ENCODE results near the gene CAPN10. TPM values are rescaled to one million over a fixed set of nuclear protein-coding genes. Genes with fewer than 3 reads are reported as not detected.
"Not testable (repeated sequence)": the region's sequence is repeated elsewhere in the genome, so short reads cannot be mapped to it uniquely, and the experiment has no call there.

The CAPN10 gene
- polyA plus RNA-seq, 2 of the 4 experiments (the other 2 are of a cell fraction) = 8.4 to 15.8 TPM

DNA sequence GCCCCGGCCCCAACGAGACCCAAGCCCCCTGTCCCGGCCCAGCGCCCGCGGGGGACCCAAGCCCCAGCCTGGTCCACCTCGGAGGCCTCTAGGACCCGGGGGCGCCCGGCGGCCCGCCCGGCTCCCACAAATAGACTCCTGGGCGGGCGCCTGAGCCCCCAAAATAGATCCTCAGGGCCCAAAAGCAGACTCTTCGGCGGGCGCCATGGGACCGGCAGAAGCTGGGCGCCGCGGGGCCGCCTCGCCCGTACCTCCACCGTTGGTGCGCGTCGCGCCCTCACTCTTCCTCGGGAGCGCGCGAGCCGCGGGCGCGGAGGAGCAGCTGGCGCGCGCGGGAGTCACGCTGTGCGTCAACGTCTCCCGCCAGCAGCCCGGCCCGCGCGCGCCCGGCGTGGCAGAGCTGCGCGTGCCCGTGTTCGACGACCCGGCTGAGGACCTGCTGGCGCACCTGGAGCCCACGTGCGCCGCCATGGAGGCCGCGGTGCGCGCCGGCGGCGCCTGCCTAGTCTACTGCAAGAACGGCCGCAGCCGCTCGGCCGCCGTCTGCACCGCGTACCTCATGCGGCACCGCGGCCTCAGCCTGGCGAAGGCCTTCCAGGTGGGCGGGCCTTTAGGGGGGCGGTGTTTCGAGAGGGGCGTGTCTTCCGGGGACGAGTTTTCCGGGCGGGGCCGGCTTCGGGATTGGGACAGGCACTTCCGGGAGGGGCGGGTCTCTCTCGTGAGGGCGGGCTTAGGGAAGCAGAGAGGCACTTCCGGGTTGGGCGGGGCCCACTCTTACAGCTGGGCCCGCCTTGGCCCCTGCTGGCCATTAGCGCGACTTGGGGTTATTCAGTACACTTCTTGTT, 25.8 kb upstream of the CAPN10 start (continued):
- TF ChIP-seq RAD21 (conservative IDR thresholded peaks at IDR 0.05 in 1 of 2, IDR thresholded peaks at IDR 0.05 in 1 of 2) = no peak

DNA sequence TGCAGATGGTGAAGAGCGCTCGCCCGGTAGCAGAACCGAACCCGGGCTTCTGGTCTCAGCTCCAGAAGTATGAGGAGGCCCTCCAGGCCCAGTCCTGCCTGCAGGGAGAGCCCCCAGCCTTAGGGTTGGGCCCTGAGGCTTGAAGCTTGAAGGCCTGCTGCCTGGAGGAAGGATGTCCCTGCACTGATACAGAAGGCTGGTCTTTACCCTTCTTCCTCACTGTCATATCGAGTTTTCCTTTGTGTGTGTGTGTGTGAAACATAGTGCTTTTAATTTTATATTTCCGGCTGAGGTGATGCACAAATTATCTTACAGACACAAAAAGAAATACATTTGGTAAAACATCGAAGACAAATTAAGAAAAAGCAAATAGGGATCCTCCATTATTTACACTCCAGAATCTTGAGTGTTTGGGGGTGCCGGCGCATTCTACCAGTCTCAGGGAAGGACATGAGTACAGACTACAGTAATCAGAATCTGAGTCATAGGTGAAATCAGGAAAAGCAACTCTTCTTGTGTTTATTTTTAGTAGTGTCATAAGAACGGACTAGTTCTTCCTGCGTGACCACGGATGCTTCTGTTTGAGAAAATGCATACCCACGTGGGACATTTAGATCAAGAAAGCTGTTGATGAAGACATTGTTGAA, 25.1 kb upstream of the CAPN10 start:
- 0 out of 5 replicates have a peak, but pooled peaks of 1 of the 2 experiments have one; percentile 2 for TF ChIP-seq JUN (IDR thresholded peaks at IDR 0.05)
- TF ChIP-seq GATA3 (IDR thresholded peaks at IDR 0.05; ENCODE audit: borderline replicate concordance) = no peak
- TF ChIP-seq, protein P1, sequence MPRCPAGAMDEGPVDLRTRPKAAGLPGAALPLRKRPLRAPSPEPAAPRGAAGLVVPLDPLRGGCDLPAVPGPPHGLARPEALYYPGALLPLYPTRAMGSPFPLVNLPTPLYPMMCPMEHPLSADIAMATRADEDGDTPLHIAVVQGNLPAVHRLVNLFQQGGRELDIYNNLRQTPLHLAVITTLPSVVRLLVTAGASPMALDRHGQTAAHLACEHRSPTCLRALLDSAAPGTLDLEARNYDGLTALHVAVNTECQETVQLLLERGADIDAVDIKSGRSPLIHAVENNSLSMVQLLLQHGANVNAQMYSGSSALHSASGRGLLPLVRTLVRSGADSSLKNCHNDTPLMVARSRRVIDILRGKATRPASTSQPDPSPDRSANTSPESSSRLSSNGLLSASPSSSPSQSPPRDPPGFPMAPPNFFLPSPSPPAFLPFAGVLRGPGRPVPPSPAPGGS (IDR thresholded peaks at IDR 0.05) = 0 out of 3 replicates have a peak, but pooled peaks have one; percentile 37
- TF ChIP-seq NPAS2 (CRISPR knock-in tag; IDR thresholded peaks at IDR 0.05; ENCODE audit: borderline replicate concordance) = no peak
- no peak for TF ChIP-seq CBX8 (IDR thresholded peaks at IDR 0.05)
- TF ChIP-seq ZC3H11A (IDR thresholded peaks at IDR 0.05) = no peak
- no peak for TF ChIP-seq RNF2 (IDR thresholded peaks at IDR 0.05; ENCODE audit: borderline replicate concordance, low read depth)
- TF ChIP-seq, protein P2, sequence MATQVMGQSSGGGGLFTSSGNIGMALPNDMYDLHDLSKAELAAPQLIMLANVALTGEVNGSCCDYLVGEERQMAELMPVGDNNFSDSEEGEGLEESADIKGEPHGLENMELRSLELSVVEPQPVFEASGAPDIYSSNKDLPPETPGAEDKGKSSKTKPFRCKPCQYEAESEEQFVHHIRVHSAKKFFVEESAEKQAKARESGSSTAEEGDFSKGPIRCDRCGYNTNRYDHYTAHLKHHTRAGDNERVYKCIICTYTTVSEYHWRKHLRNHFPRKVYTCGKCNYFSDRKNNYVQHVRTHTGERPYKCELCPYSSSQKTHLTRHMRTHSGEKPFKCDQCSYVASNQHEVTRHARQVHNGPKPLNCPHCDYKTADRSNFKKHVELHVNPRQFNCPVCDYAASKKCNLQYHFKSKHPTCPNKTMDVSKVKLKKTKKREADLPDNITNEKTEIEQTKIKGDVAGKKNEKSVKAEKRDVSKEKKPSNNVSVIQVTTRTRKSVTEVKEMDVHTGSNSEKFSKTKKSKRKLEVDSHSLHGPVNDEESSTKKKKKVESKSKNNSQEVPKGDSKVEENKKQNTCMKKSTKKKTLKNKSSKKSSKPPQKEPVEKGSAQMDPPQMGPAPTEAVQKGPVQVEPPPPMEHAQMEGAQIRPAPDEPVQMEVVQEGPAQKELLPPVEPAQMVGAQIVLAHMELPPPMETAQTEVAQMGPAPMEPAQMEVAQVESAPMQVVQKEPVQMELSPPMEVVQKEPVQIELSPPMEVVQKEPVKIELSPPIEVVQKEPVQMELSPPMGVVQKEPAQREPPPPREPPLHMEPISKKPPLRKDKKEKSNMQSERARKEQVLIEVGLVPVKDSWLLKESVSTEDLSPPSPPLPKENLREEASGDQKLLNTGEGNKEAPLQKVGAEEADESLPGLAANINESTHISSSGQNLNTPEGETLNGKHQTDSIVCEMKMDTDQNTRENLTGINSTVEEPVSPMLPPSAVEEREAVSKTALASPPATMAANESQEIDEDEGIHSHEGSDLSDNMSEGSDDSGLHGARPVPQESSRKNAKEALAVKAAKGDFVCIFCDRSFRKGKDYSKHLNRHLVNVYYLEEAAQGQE (IDR thresholded peaks at IDR 0.05) = no peak
- no peak for TF ChIP-seq SMC3 (IDR thresholded peaks at IDR 0.05)
- no peak for TF ChIP-seq RARB (CRISPR knock-in tag; IDR thresholded peaks at IDR 0.05)
- TF ChIP-seq POLR2AphosphoS2 (conservative IDR thresholded peaks at IDR 0.05; ENCODE audit: low read length) = no peak
- TF ChIP-seq, protein P3, sequence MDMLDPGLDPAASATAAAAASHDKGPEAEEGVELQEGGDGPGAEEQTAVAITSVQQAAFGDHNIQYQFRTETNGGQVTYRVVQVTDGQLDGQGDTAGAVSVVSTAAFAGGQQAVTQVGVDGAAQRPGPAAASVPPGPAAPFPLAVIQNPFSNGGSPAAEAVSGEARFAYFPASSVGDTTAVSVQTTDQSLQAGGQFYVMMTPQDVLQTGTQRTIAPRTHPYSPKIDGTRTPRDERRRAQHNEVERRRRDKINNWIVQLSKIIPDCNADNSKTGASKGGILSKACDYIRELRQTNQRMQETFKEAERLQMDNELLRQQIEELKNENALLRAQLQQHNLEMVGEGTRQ (IDR thresholded peaks at IDR 0.05) = peak; percentile 6; the same call in 1 of the 2 replicates
- TF ChIP-seq, protein P4, sequence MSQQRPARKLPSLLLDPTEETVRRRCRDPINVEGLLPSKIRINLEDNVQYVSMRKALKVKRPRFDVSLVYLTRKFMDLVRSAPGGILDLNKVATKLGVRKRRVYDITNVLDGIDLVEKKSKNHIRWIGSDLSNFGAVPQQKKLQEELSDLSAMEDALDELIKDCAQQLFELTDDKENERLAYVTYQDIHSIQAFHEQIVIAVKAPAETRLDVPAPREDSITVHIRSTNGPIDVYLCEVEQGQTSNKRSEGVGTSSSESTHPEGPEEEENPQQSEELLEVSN (IDR thresholded peaks at IDR 0.05; ENCODE audit: borderline replicate concordance, low read depth) = no peak
- no peak for TF ChIP-seq FOSL2 (IDR thresholded peaks at IDR 0.05)
- peak; percentile 37; the same call in 1 of the 2 replicates for TF ChIP-seq FOSL2 (CRISPR knock-in tag; IDR thresholded peaks at IDR 0.05)
- H3K9me3 ChIP-seq = no peaks in the 10 kb centered on the region
- WGBS (ENCODE audit: missing lambda C conversion rate) = 3% methylated on average over 14 of the region's 14 CpGs
- peaks cover 44% of the 10 kb centered on the region for H3K4me1 ChIP-seq
- ATAC-seq = peak in 1 of 2 experiments; percentile 5; a peak in 3 of 6 replicates
- POLR2A ChIA-PET = interaction anchor here (0.9 to 2.2 kb wide), 4 partner anchors 10 to 47 kb away, joined by 3 to 38 read pairs (median 10); partner anchors contain the start of gene CAPN10
- CTCF ChIA-PET = interaction anchor here (1.4 to 1.7 kb wide), 2 partner anchors 47 to 329 kb away, joined by 4 to 6 read pairs; no protein-coding TSS in a partner anchor
- H3K4me2 ChIP-seq = peak overlapping the region; percentile 85
- DNase-seq (ENCODE audit: low read depth in 1 of 2, low spot score in 1 of 2) = peak in 1 of 2 experiments; percentile 53
- peak overlapping the region; percentile 87 for H3K4me3 ChIP-seq
- H3K27ac ChIP-seq = peak overlapping the region; percentile 80 to 100
- FAIRE-seq = no peak

DNA sequence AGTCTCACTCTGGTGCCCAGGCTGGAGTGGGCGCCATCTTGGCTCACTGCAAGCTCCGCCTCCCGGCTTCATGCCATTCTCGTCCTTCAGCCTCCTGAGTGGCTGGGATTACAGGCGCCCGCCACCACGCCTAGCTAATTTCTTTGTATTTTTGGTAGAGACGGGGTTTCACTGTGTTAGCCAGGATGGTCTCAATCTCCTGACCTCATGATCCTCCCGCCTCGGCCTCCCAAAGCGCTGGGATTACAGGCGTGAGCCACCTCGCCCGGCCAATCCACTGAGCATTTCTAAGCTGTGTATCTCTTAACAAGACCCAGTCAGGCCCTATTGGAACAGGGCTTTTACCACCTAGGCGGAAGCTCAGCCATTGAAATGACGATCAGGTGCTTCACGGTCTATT, 23.3 kb upstream of the CAPN10 start:
- WGBS (ENCODE audit: missing lambda C conversion rate) = 95% methylated on average over 17 of the region's 17 CpGs
- ATAC-seq; DNase-seq (ENCODE audit: low read depth in 1 of 2, low spot score in 1 of 2); H3K9me3 ChIP-seq; H3K27ac ChIP-seq; H3K4me3 ChIP-seq; H3K4me2 ChIP-seq; FAIRE-seq; POLR2A ChIA-PET: not testable (repeated sequence)
- CTCF ChIA-PET = interaction anchor here (1.1 to 1.3 kb wide), 3 partner anchors 10 to 331 kb away, joined by 4 to 5 read pairs (median 4); no protein-coding TSS in a partner anchor
- H3K4me1 ChIP-seq = peaks cover 55% of the 10 kb centered on the region
